Gastroesophageal sphincter (tissue), 4 donors: ENCODE data around the gene IL27RA. TPM values are rescaled to one million over a fixed set of nuclear protein-coding genes. Genes with fewer than 3 reads are reported as not detected.

Experiments
- ATAC-seq: fragments of 150-250 bp; one replicate; pipeline ENCODE4 v1.9.1; 2016; ENCODE audit warnings: mild to moderate bottlenecking, moderate library complexity
- H3K27ac ChIP-seq, 4 donors: fragments of 200-600 bp; sonication (generic) in 3 of 4; 1 replicate in 3 of 4; 2 replicates in 1 of 4; pipeline ENCODE4 v1.5.1; 2016 to 2019
- H3K27me3 ChIP-seq: fragments of 200-600 bp; sonication (generic); one replicate; pipeline ENCODE4 v1.5.1; 2019
- H3K36me3 ChIP-seq, 2 donors: fragments of 200-600 bp; sonication (generic); one replicate each; pipeline ENCODE4 v1.5.1; 2019; ENCODE audit warnings: control low read depth in 1 of 2
- H3K4me1 ChIP-seq, 3 donors: fragments of 200-600 bp; sonication (generic); 1 replicate in 2 of 3; 2 replicates in 1 of 3; pipeline ENCODE4 v1.5.1; 2016 to 2019; ENCODE audit warnings: control low read depth in 2 of 3
- H3K4me3 ChIP-seq, 2 donors: fragments of 200-600 bp; sonication (generic); one replicate each; pipeline ENCODE4 v1.5.1; 2019; ENCODE audit warnings: mild to moderate bottlenecking in 1 of 2, moderate library complexity in 1 of 2
- H3K9me3 ChIP-seq, 3 donors: fragments of 200-600 bp; sonication (generic); one replicate each; pipeline ENCODE4 v1.5.1; 2017 to 2019; ENCODE audit warnings: control low read depth in 2 of 3
- CTCF ChIP-seq, 4 experiments: fragments of 200-600 bp in 2 of 4; fragments of 450-650 bp in 2 of 4; sonication (generic) in 1 of 4; IDR thresholded peaks; one replicate each; pipeline ENCODE4 v1.5.1; 2017 to 2019; ENCODE audit warnings: antibody characterized with exemption in 4 of 4, mild to moderate bottlenecking in 2 of 4, moderate library complexity in 2 of 4
- EP300 ChIP-seq: sonication (generic); formaldehyde crosslinking; IDR thresholded peaks from one replicate; pipeline ENCODE4 v1.6.1; 2017; ENCODE audit warnings: antibody characterized with exemption, mild to moderate bottlenecking
- POLR2A ChIP-seq, 2 donors: fragments of 450-650 bp; IDR thresholded peaks; one replicate each; pipeline ENCODE4 v1.6.1; 2017; ENCODE audit warnings: antibody characterized with exemption in 2 of 2, mild to moderate bottlenecking in 2 of 2, moderate library complexity in 1 of 2
- POLR2AphosphoS5 ChIP-seq: sonication (generic); formaldehyde crosslinking; IDR thresholded peaks from one replicate; pipeline ENCODE4 v1.6.1; 2017; ENCODE audit warnings: antibody characterized with exemption
- WGBS, 2 donors: methylation state at CpG; one replicate each; pipeline ENCODE4 v1.1.5; 2018; ENCODE audit warnings: low coverage in 1 of 2; 5-methylcytosine and 5-hydroxymethylcytosine counted together
- total RNA-seq, 4 donors: library from RNA; depleted of rRNA; stranded (reverse); fragments of >200 nt; gene quantifications; one replicate each; pipeline ENCODE4 v1.1.0, GENCODE V29; 2016

IL27RA gene
- total RNA-seq, 4 donors from 2014 or later, result 1.1 to 5.4 (median 3.1) TPM

GRCh38 chr19:14058182-14059092 is 26.9 kb downstream of the IL27RA start:
- WGBS, 2 donors, result 16 to 30% methylated on average over 13 to 17 of the region's 17 CpGs
- H3K36me3 ChIP-seq, result no peaks in the 10 kb centered on the region
- peaks cover 61% of the 10 kb centered on the region for H3K27me3 ChIP-seq
- no peak overlapping the region for H3K27ac ChIP-seq
- no peak for ATAC-seq
- TF ChIP-seq CTCF (IDR thresholded peaks at IDR 0.05) (no peak), EP300 (no peak), POLR2A (IDR thresholded peaks at IDR 0.05) (no peak), POLR2AphosphoS5 (no peak)
- H3K9me3 ChIP-seq, result peaks cover 0 to 1% (median 0%) of the 10 kb centered on the region in 3 donors
- peaks cover 0 to 28% (median 10%) of the 10 kb centered on the region in 3 donors for H3K4me1 ChIP-seq
- no peak overlapping the region for H3K4me3 ChIP-seq

- Histone ChIP-seq H3K27ac (no peak overlapping the region), H3K27me3 (peaks cover 61% of the 10 kb centered on the region), H3K4me1 (peaks cover 0 to 28% (median 10%) of the 10 kb centered on the region in 3 donors), H3K36me3 (no peaks in the 10 kb centered on the region), H3K9me3 (no peaks in the 10 kb centered on the region), H3K4me3 (no peak overlapping the region)
- ATAC-seq, result no peak
- WGBS, 2 donors, result 13 to 38% methylated on average over 2 to 7 of the region's 15 CpGs
- peak in 3 of 4 experiments; percentile 23 to 63 (median 43) for TF ChIP-seq CTCF (IDR thresholded peaks at IDR 0.05)
- TF ChIP-seq POLR2AphosphoS5, result no peak
These were observed 27.5 kb downstream of the IL27RA start for GRCh38 chr19:14059093-14059480.

GRCh38 chr19:14059652-14060155 is 28.1 kb downstream of the IL27RA start:
- no peaks in the 10 kb centered on the region for H3K9me3 ChIP-seq
- peaks cover 0 to 28% (median 10%) of the 10 kb centered on the region in 3 donors for H3K4me1 ChIP-seq
- peaks cover 61% of the 10 kb centered on the region for H3K27me3 ChIP-seq
- H3K27ac ChIP-seq, result no peak overlapping the region
- 39% methylated on average over 3 of the region's 8 CpGs; no CpG with 5 or more reads in 1 of the 2 donors for WGBS, 2 donors
- no peak overlapping the region for H3K4me3 ChIP-seq
- ATAC-seq, result no peak
- TF ChIP-seq CTCF (IDR thresholded peaks at IDR 0.05) (no peak), EP300 (no peak), POLR2AphosphoS5 (no peak), POLR2A (IDR thresholded peaks at IDR 0.05) (no peak)
- no peaks in the 10 kb centered on the region for H3K36me3 ChIP-seq

- H3K4me1 ChIP-seq, result peaks cover 0 to 28% (median 10%) of the 10 kb centered on the region in 3 donors
- H3K27me3 ChIP-seq, result peaks cover 61% of the 10 kb centered on the region
- WGBS, 2 donors, result 36 to 60% methylated on average over 4 to 7 of the region's 9 CpGs
- no peaks in the 10 kb centered on the region for H3K9me3 ChIP-seq
- H3K4me3 ChIP-seq, result no peak overlapping the region
- no peaks in the 10 kb centered on the region for H3K36me3 ChIP-seq
- no peak overlapping the region for H3K27ac ChIP-seq
- no peak for TF ChIP-seq CTCF (IDR thresholded peaks at IDR 0.05)
- TF ChIP-seq POLR2AphosphoS5, result no peak
- no peak for TF ChIP-seq POLR2A (IDR thresholded peaks at IDR 0.05)
- TF ChIP-seq EP300, result no peak
- ATAC-seq, result no peak
These were observed 29.7 kb downstream of the IL27RA start for GRCh38 chr19:14061081-14061749.
